Measurements from ENCODE around the gene FGF7.
"Not testable (repeated sequence)": the region's sequence is repeated elsewhere in the genome, so short reads cannot be mapped to it uniquely, and the experiment has no call there.

Gene FGF7

GRCh38 chr15:49495993-49496753 lies 73.1 kb downstream of the FGF7 start:
- no peaks in the 10 kb centered on the region for H3K27me3 ChIP-seq (ENCODE audit: control insufficient read depth, insufficient read depth, low read length)
- peaks cover 7% of the 10 kb centered on the region for H3K9me3 ChIP-seq (ENCODE audit: control insufficient read depth, insufficient read depth, low read length)
- H3K36me3 ChIP-seq (ENCODE audit: control insufficient read depth, insufficient read depth, low read length): no peaks in the 10 kb centered on the region
- no peak overlapping the region for H3K4me3 ChIP-seq (ENCODE audit: low read depth, low read length)
- no peaks in the 10 kb centered on the region for H3K4me1 ChIP-seq (ENCODE audit: control insufficient read depth, insufficient read depth, low read length)
- no peak overlapping the region for H3K27ac ChIP-seq (ENCODE audit: low read depth, low read length)
- H3K9ac ChIP-seq (ENCODE audit: low read depth, low read length): no peak overlapping the region

- H3K4me1 ChIP-seq (ENCODE audit: control insufficient read depth, insufficient read depth, low read length): no peaks in the 10 kb centered on the region
- no peak overlapping the region for H3K4me3 ChIP-seq (ENCODE audit: low read depth, low read length)
- H3K27me3 ChIP-seq (ENCODE audit: control insufficient read depth, insufficient read depth, low read length): no peaks in the 10 kb centered on the region
- no peaks in the 10 kb centered on the region for H3K36me3 ChIP-seq (ENCODE audit: control insufficient read depth, insufficient read depth, low read length)
- H3K9me3 ChIP-seq (ENCODE audit: control insufficient read depth, insufficient read depth, low read length): peaks cover 23% of the 10 kb centered on the region
- no peak overlapping the region for H3K9ac ChIP-seq (ENCODE audit: low read depth, low read length)
- H3K27ac ChIP-seq (ENCODE audit: low read depth, low read length): no peak overlapping the region
Observed at GRCh38 chr15:49501586-49501985, 78.5 kb downstream of the FGF7 start.

- H3K9me3 ChIP-seq (ENCODE audit: control insufficient read depth, insufficient read depth, low read length): peaks cover 15% of the 10 kb centered on the region
- no peak overlapping the region for H3K4me3 ChIP-seq (ENCODE audit: low read depth, low read length)
- H3K9ac ChIP-seq (ENCODE audit: low read depth, low read length): no peak overlapping the region
- H3K36me3 ChIP-seq (ENCODE audit: control insufficient read depth, insufficient read depth, low read length): no peaks in the 10 kb centered on the region
- H3K27ac ChIP-seq (ENCODE audit: low read depth, low read length): no peak overlapping the region
- H3K4me1 ChIP-seq (ENCODE audit: control insufficient read depth, insufficient read depth, low read length): no peaks in the 10 kb centered on the region
- no peaks in the 10 kb centered on the region for H3K27me3 ChIP-seq (ENCODE audit: control insufficient read depth, insufficient read depth, low read length)
Observed at GRCh38 chr15:49506341-49506740, 83.3 kb downstream of the FGF7 start.

GRCh38 chr15:49507261-49507660 lies 84.2 kb downstream of the FGF7 start:
- Histone ChIP-seq H3K9me3 (ENCODE audit: control insufficient read depth, insufficient read depth, low read length) (peaks cover 5% of the 10 kb centered on the region), H3K4me3 (ENCODE audit: low read depth, low read length) (no peak overlapping the region), H3K36me3 (ENCODE audit: control insufficient read depth, insufficient read depth, low read length) (no peaks in the 10 kb centered on the region), H3K27ac (ENCODE audit: low read depth, low read length) (no peak overlapping the region), H3K9ac (ENCODE audit: low read depth, low read length) (no peak overlapping the region), H3K4me1 (ENCODE audit: control insufficient read depth, insufficient read depth, low read length) (no peaks in the 10 kb centered on the region), H3K27me3 (ENCODE audit: control insufficient read depth, insufficient read depth, low read length) (no peaks in the 10 kb centered on the region)

GRCh38 chr15:49512739-49513138 lies 89.7 kb downstream of the FGF7 start:
- not testable (repeated sequence) for H3K36me3 ChIP-seq (ENCODE audit: control insufficient read depth, insufficient read depth, low read length); H3K27ac ChIP-seq (ENCODE audit: low read depth, low read length); H3K4me3 ChIP-seq (ENCODE audit: low read depth, low read length); H3K9ac ChIP-seq (ENCODE audit: low read depth, low read length); H3K9me3 ChIP-seq (ENCODE audit: control insufficient read depth, insufficient read depth, low read length); H3K4me1 ChIP-seq (ENCODE audit: control insufficient read depth, insufficient read depth, low read length); H3K27me3 ChIP-seq (ENCODE audit: control insufficient read depth, insufficient read depth, low read length)

- Histone ChIP-seq H3K36me3 (ENCODE audit: control insufficient read depth, insufficient read depth, low read length) (no peaks in the 10 kb centered on the region), H3K27me3 (ENCODE audit: control insufficient read depth, insufficient read depth, low read length) (no peaks in the 10 kb centered on the region), H3K27ac (ENCODE audit: low read depth, low read length) (no peak overlapping the region), H3K4me3 (ENCODE audit: low read depth, low read length) (no peak overlapping the region), H3K9ac (ENCODE audit: low read depth, low read length) (no peak overlapping the region), H3K9me3 (ENCODE audit: control insufficient read depth, insufficient read depth, low read length) (peaks cover 16% of the 10 kb centered on the region), H3K4me1 (ENCODE audit: control insufficient read depth, insufficient read depth, low read length) (no peaks in the 10 kb centered on the region)
Observed at GRCh38 chr15:49521802-49522201, 98.8 kb downstream of the FGF7 start.

- no peaks in the 10 kb centered on the region for H3K4me1 ChIP-seq (ENCODE audit: control insufficient read depth, insufficient read depth, low read length)
- no peak overlapping the region for H3K9ac ChIP-seq (ENCODE audit: low read depth, low read length)
- no peaks in the 10 kb centered on the region for H3K27me3 ChIP-seq (ENCODE audit: control insufficient read depth, insufficient read depth, low read length)
- H3K9me3 ChIP-seq (ENCODE audit: control insufficient read depth, insufficient read depth, low read length): no peaks in the 10 kb centered on the region
- H3K36me3 ChIP-seq (ENCODE audit: control insufficient read depth, insufficient read depth, low read length): no peaks in the 10 kb centered on the region
- H3K27ac ChIP-seq (ENCODE audit: low read depth, low read length): no peak overlapping the region
- H3K4me3 ChIP-seq (ENCODE audit: low read depth, low read length): no peak overlapping the region
Observed at GRCh38 chr15:49528289-49528688, 105.2 kb downstream of the FGF7 start.

- no peak overlapping the region for H3K4me3 ChIP-seq (ENCODE audit: low read depth, low read length)
- no peaks in the 10 kb centered on the region for H3K9me3 ChIP-seq (ENCODE audit: control insufficient read depth, insufficient read depth, low read length)
- H3K36me3 ChIP-seq (ENCODE audit: control insufficient read depth, insufficient read depth, low read length): no peaks in the 10 kb centered on the region
- H3K27me3 ChIP-seq (ENCODE audit: control insufficient read depth, insufficient read depth, low read length): no peaks in the 10 kb centered on the region
- no peak overlapping the region for H3K9ac ChIP-seq (ENCODE audit: low read depth, low read length)
- H3K4me1 ChIP-seq (ENCODE audit: control insufficient read depth, insufficient read depth, low read length): no peaks in the 10 kb centered on the region
- no peak overlapping the region for H3K27ac ChIP-seq (ENCODE audit: low read depth, low read length)
Observed at GRCh38 chr15:49530092-49530491, 107.0 kb downstream of the FGF7 start.
